ENCODE results near the gene DIRAS1. TPM values are rescaled to one million over a fixed set of nuclear protein-coding genes. Genes with fewer than 3 reads are reported as not detected.
"Not testable (repeated sequence)": the region's sequence is repeated elsewhere in the genome, so short reads cannot be mapped to it uniquely, and the experiment has no call there.

The DIRAS1 gene
- total RNA-seq, 1 experiment from 2014 or later, result 25.0 TPM

DNA sequence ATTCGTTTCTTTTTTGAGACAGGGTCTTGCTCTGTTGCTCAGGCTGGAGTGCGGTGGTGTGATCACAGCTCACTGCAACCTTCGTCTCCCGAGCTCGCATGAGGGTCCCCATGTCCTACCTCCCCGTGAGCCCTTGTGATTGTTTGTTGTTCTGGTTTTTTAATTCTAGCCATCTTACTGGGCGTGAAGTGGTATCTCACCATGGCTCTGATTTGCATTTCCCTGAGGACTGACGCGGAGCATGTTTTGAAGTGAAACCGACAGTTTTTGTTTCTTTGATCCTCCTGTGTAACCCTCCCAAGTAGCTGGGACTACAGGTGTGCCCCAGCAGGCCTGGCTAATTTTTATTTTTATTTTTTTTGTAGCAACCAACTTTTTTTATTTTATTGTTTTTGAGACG lies 40.4 kb downstream of the DIRAS1 start:
- Mint-ChIP-seq H3K27me3 (ENCODE audit: low read depth) (no peaks in the 10 kb centered on the region), H3K4me3 (no peak overlapping the region), H3K9me3 (peaks cover 9% of the 10 kb centered on the region), H3K27ac (no peak overlapping the region), H3K36me3 (peaks cover 5% of the 10 kb centered on the region; the same call in 1 of the 2 replicates), H3K4me1 (no peaks in the 10 kb centered on the region)
- ChIA-PET POLR2A (no interaction called here), CTCF (interaction anchor here (1.0 to 1.2 kb wide), 2 partner anchors 32 to 44 kb away, joined by 3 read pairs; no protein-coding TSS in a partner anchor)
- TF ChIP-seq, protein P1, sequence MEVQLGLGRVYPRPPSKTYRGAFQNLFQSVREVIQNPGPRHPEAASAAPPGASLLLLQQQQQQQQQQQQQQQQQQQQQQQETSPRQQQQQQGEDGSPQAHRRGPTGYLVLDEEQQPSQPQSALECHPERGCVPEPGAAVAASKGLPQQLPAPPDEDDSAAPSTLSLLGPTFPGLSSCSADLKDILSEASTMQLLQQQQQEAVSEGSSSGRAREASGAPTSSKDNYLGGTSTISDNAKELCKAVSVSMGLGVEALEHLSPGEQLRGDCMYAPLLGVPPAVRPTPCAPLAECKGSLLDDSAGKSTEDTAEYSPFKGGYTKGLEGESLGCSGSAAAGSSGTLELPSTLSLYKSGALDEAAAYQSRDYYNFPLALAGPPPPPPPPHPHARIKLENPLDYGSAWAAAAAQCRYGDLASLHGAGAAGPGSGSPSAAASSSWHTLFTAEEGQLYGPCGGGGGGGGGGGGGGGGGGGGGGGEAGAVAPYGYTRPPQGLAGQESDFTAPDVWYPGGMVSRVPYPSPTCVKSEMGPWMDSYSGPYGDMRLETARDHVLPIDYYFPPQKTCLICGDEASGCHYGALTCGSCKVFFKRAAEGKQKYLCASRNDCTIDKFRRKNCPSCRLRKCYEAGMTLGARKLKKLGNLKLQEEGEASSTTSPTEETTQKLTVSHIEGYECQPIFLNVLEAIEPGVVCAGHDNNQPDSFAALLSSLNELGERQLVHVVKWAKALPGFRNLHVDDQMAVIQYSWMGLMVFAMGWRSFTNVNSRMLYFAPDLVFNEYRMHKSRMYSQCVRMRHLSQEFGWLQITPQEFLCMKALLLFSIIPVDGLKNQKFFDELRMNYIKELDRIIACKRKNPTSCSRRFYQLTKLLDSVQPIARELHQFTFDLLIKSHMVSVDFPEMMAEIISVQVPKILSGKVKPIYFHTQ (CRISPR knock-in tag; IDR thresholded peaks at IDR 0.05), result no peak
- TF ChIP-seq, protein P2, sequence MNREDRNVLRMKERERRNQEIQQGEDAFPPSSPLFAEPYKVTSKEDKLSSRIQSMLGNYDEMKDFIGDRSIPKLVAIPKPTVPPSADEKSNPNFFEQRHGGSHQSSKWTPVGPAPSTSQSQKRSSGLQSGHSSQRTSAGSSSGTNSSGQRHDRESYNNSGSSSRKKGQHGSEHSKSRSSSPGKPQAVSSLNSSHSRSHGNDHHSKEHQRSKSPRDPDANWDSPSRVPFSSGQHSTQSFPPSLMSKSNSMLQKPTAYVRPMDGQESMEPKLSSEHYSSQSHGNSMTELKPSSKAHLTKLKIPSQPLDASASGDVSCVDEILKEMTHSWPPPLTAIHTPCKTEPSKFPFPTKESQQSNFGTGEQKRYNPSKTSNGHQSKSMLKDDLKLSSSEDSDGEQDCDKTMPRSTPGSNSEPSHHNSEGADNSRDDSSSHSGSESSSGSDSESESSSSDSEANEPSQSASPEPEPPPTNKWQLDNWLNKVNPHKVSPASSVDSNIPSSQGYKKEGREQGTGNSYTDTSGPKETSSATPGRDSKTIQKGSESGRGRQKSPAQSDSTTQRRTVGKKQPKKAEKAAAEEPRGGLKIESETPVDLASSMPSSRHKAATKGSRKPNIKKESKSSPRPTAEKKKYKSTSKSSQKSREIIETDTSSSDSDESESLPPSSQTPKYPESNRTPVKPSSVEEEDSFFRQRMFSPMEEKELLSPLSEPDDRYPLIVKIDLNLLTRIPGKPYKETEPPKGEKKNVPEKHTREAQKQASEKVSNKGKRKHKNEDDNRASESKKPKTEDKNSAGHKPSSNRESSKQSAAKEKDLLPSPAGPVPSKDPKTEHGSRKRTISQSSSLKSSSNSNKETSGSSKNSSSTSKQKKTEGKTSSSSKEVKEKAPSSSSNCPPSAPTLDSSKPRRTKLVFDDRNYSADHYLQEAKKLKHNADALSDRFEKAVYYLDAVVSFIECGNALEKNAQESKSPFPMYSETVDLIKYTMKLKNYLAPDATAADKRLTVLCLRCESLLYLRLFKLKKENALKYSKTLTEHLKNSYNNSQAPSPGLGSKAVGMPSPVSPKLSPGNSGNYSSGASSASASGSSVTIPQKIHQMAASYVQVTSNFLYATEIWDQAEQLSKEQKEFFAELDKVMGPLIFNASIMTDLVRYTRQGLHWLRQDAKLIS (CRISPR knock-in tag; IDR thresholded peaks at IDR 0.05; ENCODE audit: borderline replicate concordance), result no peak
- TF ChIP-seq SMAD4 (CRISPR knock-in tag; IDR thresholded peaks at IDR 0.05) (no peak), KAT7 (CRISPR knock-in tag; IDR thresholded peaks at IDR 0.05; ENCODE audit: borderline replicate concordance) (no peak), ZNF138 (CRISPR knock-in tag; conservative IDR thresholded peaks at IDR 0.05) (no peak)
- TF ChIP-seq, protein P3, sequence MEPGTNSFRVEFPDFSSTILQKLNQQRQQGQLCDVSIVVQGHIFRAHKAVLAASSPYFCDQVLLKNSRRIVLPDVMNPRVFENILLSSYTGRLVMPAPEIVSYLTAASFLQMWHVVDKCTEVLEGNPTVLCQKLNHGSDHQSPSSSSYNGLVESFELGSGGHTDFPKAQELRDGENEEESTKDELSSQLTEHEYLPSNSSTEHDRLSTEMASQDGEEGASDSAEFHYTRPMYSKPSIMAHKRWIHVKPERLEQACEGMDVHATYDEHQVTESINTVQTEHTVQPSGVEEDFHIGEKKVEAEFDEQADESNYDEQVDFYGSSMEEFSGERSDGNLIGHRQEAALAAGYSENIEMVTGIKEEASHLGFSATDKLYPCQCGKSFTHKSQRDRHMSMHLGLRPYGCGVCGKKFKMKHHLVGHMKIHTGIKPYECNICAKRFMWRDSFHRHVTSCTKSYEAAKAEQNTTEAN (CRISPR knock-in tag; IDR thresholded peaks at IDR 0.05), result no peak
- TF ChIP-seq, protein P4, sequence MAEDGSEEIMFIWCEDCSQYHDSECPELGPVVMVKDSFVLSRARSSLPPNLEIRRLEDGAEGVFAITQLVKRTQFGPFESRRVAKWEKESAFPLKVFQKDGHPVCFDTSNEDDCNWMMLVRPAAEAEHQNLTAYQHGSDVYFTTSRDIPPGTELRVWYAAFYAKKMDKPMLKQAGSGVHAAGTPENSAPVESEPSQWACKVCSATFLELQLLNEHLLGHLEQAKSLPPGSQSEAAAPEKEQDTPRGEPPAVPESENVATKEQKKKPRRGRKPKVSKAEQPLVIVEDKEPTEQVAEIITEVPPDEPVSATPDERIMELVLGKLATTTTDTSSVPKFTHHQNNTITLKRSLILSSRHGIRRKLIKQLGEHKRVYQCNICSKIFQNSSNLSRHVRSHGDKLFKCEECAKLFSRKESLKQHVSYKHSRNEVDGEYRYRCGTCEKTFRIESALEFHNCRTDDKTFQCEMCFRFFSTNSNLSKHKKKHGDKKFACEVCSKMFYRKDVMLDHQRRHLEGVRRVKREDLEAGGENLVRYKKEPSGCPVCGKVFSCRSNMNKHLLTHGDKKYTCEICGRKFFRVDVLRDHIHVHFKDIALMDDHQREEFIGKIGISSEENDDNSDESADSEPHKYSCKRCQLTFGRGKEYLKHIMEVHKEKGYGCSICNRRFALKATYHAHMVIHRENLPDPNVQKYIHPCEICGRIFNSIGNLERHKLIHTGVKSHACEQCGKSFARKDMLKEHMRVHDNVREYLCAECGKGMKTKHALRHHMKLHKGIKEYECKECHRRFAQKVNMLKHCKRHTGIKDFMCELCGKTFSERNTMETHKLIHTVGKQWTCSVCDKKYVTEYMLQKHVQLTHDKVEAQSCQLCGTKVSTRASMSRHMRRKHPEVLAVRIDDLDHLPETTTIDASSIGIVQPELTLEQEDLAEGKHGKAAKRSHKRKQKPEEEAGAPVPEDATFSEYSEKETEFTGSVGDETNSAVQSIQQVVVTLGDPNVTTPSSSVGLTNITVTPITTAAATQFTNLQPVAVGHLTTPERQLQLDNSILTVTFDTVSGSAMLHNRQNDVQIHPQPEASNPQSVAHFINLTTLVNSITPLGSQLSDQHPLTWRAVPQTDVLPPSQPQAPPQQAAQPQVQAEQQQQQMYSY (CRISPR knock-in tag; IDR thresholded peaks at IDR 0.05), result no peak
- no peak for DNase-seq (ENCODE audit: low spot score)
- ATAC-seq, result no peak

DNA sequence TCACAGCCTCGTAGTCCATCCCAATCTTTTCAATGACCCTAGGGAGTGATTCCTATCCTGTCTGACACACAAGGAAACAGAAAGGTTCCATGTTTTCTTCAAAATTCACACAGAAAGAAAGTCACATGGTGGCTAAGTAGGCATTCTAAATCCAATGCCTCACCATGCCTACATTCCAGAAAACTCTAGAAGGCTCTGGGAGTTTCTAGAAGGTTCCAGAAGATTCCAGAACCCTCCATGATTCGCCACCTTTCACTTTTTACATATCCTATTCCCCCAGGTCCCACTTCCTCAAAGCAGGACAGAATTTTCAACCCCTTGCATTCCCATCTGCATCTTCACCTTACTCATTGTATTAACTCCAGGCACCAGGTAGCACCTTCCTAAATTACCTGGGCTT lies 41.7 kb downstream of the DIRAS1 start:
- Mint-ChIP-seq H3K9me3 (peaks cover 9% of the 10 kb centered on the region), H3K27ac (0 out of 2 replicates have a peak overlapping the region, but pooled peaks have one; percentile 9), H3K4me3 (no peak overlapping the region), H3K4me1 (peaks cover 13% of the 10 kb centered on the region), H3K36me3 (peaks cover 5% of the 10 kb centered on the region; the same call in 1 of the 2 replicates), H3K27me3 (ENCODE audit: low read depth) (no peaks in the 10 kb centered on the region)
- no peak for TF ChIP-seq RELA (CRISPR knock-in tag; IDR thresholded peaks at IDR 0.05; ENCODE audit: borderline replicate concordance)
- no peak for TF ChIP-seq ZNF232 (CRISPR knock-in tag; IDR thresholded peaks at IDR 0.05)
- no peak for TF ChIP-seq TP53 (CRISPR knock-in tag; IDR thresholded peaks at IDR 0.05)
- no peak for TF ChIP-seq TEAD4 (CRISPR knock-in tag; IDR thresholded peaks at IDR 0.05)
- TF ChIP-seq, protein P1 (CRISPR knock-in tag; IDR thresholded peaks at IDR 0.05), result no peak
- TF ChIP-seq, protein P5, sequence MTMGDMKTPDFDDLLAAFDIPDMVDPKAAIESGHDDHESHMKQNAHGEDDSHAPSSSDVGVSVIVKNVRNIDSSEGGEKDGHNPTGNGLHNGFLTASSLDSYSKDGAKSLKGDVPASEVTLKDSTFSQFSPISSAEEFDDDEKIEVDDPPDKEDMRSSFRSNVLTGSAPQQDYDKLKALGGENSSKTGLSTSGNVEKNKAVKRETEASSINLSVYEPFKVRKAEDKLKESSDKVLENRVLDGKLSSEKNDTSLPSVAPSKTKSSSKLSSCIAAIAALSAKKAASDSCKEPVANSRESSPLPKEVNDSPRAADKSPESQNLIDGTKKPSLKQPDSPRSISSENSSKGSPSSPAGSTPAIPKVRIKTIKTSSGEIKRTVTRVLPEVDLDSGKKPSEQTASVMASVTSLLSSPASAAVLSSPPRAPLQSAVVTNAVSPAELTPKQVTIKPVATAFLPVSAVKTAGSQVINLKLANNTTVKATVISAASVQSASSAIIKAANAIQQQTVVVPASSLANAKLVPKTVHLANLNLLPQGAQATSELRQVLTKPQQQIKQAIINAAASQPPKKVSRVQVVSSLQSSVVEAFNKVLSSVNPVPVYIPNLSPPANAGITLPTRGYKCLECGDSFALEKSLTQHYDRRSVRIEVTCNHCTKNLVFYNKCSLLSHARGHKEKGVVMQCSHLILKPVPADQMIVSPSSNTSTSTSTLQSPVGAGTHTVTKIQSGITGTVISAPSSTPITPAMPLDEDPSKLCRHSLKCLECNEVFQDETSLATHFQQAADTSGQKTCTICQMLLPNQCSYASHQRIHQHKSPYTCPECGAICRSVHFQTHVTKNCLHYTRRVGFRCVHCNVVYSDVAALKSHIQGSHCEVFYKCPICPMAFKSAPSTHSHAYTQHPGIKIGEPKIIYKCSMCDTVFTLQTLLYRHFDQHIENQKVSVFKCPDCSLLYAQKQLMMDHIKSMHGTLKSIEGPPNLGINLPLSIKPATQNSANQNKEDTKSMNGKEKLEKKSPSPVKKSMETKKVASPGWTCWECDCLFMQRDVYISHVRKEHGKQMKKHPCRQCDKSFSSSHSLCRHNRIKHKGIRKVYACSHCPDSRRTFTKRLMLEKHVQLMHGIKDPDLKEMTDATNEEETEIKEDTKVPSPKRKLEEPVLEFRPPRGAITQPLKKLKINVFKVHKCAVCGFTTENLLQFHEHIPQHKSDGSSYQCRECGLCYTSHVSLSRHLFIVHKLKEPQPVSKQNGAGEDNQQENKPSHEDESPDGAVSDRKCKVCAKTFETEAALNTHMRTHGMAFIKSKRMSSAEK (CRISPR knock-in tag; IDR thresholded peaks at IDR 0.05; ENCODE audit: borderline replicate concordance), result no peak
- ATAC-seq (no peak), DNase-seq (ENCODE audit: low spot score) (no peak)
- CTCF ChIA-PET, result interaction anchor here (1.2 kb wide), 1 partner anchor 42 kb away, joined by 3 read pairs; no protein-coding TSS in a partner anchor
- POLR2A ChIA-PET, result no interaction called here

DNA sequence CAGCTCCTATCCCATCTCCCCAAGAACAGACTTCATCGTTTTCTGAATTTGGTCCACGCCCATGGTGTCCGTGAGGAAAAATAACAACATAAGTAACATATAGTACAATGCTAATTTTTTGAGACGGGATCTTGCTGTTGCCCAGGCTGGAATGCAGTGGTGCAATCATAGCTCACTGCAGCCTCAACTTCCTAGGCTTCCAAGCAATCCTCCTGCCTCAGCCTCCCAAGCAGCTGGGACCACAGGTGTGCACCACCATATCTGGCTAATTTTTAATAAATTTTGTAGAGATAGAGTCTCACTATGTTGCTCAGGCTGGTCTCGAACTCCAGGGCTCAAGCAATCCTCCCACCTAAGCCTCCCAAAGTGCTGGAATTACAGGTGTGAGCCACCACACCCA lies 42.2 kb downstream of the DIRAS1 start:
- H3K27me3 Mint-ChIP-seq (ENCODE audit: low read depth); H3K36me3 Mint-ChIP-seq; DNase-seq (ENCODE audit: low spot score); H3K9me3 Mint-ChIP-seq; ATAC-seq; CTCF ChIA-PET; H3K27ac Mint-ChIP-seq; POLR2A ChIA-PET; H3K4me3 Mint-ChIP-seq: not testable (repeated sequence)
- H3K4me1 Mint-ChIP-seq, result peaks cover 15% of the 10 kb centered on the region

Data from WTC11 (cell line).